Mucosa of gallbladder (tissue), 1 donor: Measurements from ENCODE around the gene KCNMA1. TPM values are rescaled to one million over a fixed set of nuclear protein-coding genes. Genes with fewer than 3 reads are reported as not detected.

Experiments used
- DNase-seq: peaks from one replicate; pipeline ENCODE4 v3.0.0-alpha.2; 2020; ENCODE audit warnings: low spot score
- total RNA-seq: library from RNA; stranded (reverse); gene quantifications from one replicate; pipeline ENCODE4 v1.2.1, GENCODE V29; 2021
- donor health status: DM: no; HTN: no; CAD: no.

Gene KCNMA1
- 101 TPM for total RNA-seq

- no peak for DNase-seq
Observed at GRCh38 chr10:77637532-77638320, at the start of gene KCNMA1. TSS of gene KCNMA1 (minus strand) at chr10:77637808.

DNA sequence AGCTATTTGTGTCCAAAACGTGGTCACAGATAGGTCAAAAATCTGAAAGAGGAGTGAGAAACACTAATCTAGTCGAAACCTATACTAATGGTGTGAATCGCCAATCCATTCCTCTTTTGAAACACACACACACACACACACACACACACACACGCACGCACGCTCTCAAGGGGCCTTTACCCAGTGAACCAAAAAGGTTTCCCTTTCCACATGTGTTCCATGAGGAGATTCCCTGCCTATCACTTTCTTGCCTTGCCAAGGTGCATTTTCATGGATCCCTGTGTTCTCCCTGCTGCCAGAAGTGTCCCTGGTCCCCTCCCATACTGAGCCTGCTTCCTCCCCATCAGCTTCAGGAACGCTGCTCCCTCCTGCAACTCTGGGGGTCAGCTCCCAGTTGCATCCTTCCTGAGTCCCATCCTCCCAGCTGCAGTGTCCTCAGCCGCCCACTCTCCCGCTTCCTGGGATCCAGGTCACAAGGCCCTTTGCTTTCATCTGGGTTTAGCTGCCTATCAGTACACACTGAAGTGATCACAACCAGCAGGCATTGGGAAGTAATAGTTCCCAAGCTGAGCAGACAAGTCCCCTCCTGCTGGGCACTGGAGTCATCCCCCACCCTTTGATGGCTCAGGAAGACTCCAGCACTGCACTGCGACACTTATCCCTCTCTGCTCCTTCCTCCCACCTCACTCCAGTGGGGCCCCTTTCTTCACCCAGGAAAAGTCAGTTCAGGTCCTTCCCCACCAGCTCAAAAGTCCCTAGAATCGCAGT, 49.2 kb upstream of the KCNMA1 start:
- DNase-seq: no peak

- no peak for DNase-seq
Observed at GRCh38 chr10:77686096-77686495, 48.5 kb upstream of the KCNMA1 start.

- DNase-seq: no peak
Observed at GRCh38 chr10:77685432-77685831, 47.8 kb upstream of the KCNMA1 start.

- peak; percentile 27 for DNase-seq
Observed at GRCh38 chr10:77683088-77683432, 45.5 kb upstream of the KCNMA1 start.

- DNase-seq: no peak
Observed at GRCh38 chr10:77682393-77683087, 44.9 kb upstream of the KCNMA1 start.

GRCh38 chr10:77681839-77682238, 44.2 kb upstream of the KCNMA1 start:
- no peak for DNase-seq

- no peak for DNase-seq
Observed at GRCh38 chr10:77680811-77681210, 43.2 kb upstream of the KCNMA1 start.

- DNase-seq: no peak
Observed at GRCh38 chr10:77680065-77680464, 42.5 kb upstream of the KCNMA1 start.

GRCh38 chr10:77679217-77679616, 41.6 kb upstream of the KCNMA1 start:
- DNase-seq: no peak

DNA sequence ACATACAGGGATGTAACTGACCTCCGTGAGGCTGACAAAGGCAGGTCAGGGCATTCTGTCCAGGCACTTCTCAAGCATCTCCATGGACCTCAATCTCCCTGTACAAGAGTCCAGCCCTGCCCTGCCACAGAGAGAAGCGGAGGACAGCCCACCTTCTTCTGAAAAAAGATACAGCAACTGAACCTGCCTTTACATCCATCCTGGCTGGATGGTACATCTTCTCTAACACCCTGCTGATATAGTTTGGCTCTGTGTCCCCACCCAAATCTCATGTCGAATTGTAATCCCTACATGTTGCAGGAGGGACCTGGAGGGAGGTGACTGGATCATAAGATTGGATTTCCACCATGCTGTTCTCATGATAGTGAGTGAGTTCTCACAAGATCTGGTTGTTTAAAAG, 40.5 kb upstream of the KCNMA1 start:
- no peak for DNase-seq

DNA sequence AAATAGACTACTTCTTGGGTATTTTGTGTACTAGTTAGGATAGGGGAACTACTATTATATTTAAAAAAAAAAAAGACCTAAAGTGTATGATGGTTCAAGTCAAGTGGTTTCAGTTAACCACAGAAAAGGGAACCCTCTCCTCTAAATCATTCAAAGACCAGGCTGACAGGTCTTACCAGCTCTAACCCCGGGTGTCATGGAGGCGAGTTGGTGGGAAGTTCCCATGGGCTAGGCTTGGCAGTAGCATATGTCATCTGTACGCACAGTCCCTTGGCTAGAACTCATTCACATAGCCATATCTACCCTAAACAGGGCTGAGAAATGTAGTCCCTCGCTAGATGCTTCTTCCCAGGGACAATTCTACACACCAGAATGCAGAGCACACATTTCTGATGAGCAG, 37.7 kb upstream of the KCNMA1 start:
- DNase-seq: no peak

- no peak for DNase-seq
Observed at GRCh38 chr10:77673515-77674140, 36.0 kb upstream of the KCNMA1 start.

DNA sequence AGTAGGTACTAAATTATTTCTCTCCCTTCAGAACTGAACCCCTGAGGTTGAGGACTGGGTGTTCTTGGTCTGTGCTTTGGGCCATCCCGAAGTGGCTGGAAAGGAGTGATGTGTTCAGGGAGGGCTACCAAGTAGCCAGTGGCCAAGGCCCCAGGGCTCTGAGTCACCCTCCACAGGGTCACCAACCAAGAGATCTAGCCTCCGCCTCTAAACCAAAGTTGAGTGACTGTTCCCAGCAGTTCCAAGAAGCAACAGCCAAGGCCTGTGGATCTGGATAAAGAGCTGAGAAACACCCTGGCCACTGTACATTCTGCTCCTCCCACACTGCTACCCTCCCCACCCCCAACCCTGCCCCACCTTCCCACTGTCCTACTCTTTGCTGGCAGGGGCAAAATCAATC, 35.5 kb upstream of the KCNMA1 start:
- no peak for DNase-seq

- no peak for DNase-seq
Observed at GRCh38 chr10:77671594-77672252, 34.1 kb upstream of the KCNMA1 start.

DNA sequence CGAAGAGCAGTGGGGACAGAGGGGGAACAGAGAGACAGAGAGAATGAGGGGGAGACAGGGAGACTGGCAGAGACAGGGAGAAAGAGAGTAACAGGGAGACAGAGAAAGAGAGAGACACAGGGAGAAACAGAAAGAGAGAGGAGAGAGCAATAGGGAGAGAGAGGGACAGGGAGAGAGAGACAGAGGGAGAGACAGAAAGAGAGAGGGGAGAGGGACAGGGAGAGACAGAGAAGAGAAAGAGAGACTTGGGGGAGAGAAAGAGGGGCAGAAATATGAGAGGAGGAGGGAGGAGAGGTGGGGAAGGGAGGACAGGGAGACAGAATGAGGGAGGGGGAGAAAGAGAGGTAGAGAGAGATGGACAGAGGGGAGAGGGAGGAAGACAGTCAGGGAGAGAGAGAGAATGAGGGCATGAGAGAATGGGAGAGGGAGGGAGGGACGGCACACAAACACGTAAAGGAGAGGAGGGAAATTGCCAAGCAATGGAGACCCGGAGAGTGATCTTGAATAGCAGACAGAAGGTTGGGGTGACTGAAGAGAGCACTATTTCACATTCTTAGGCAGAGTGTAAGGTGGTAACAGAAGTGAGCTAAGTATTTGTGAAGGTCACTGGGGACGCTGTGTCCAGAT, 33.3 kb upstream of the KCNMA1 start:
- DNase-seq: no peak

DNA sequence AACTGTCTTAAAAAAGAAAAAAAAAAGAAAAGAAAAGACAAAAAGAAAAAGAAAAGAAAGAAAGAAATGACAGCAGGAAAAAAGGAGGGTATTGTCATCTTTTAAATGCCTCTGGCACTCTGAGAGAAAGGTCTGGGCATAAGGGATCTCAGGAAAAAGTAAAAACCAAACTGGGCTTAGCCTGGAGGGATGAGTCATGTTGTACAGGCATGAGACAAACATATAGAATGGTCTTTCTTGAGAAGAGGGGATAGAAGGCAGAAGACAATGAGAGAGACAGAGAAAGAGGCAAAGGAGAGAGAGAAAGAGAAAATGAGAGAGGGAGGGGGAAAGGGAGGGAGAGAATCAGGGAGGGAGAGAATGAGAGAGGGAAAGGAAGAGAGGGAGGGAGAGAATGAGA, 32.3 kb upstream of the KCNMA1 start:
- no peak for DNase-seq

DNA sequence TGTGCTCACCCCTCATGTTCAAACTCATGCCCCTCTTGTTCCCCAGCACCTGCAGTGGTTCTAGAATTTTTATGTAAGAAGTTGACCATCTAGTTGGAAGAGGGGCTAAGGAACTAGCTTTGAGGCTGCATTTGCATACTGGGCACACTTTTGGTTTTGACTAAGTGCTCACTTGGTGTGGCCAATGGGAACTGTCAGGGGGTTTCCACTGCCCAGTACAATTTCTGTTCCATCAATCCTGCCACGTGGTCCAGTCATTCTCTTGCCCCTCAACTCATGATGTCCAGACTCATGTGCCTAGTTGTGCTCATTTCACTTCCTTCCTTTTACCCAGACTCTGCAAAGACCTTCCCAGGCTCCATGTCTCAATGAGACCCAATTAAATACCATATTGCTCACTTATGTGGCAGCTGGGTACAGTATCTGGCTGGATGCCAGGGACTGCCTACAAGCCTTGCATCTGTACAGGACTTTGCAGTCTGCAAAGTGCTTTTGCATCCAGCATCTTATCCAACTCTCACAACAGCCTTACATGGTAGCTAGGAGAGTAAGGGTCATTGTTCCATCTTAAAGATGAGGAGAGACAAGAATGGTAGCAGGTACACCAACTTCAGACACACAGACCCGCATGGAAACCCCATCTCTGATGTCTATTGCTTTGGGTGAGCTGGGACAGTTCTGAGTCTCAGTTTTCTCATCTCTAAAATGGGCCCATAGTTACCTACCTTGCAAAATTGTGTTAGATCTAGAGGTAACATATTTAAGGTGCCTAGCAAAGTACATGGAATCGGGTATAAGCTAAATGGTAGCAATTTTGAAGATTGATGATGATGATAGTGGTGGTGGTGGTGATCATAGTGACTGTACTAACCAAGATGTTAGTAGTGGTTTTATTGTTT, 30.1 kb upstream of the KCNMA1 start:
- DNase-seq: no peak

- DNase-seq: no peak
Observed at GRCh38 chr10:77666821-77667220, 29.2 kb upstream of the KCNMA1 start.

- no peak for DNase-seq
Observed at GRCh38 chr10:77664696-77665095, 27.1 kb upstream of the KCNMA1 start.
